Bronchial epithelial cell (primary cell): Measurements from ENCODE around the gene KIF25. TPM values are rescaled to one million over a fixed set of nuclear protein-coding genes. Genes with fewer than 3 reads are reported as not detected.
A peak's percentile ranks its signal among the peaks of the same experiment; 100 is the strongest.

Source experiments
- DNase-seq: peaks from one replicate; pipeline ENCODE4 v3.0.0-alpha.2; 2010; ENCODE audit warnings: low read depth
- FAIRE-seq: peaks from 2 replicates; lab custom pipeline; 2011; peaks lifted over from hg19 to GRCh38; lab: Jason Lieb, UNC
- H3K27me3 ChIP-seq: 2 replicates; pipeline ENCODE4 v1.5.1; 2011; ENCODE audit warnings: low read length; ENCODE audit not compliant: control insufficient read depth, insufficient read depth
- H3K36me3 ChIP-seq: 2 replicates; pipeline ENCODE4 v1.5.1; 2011; ENCODE audit warnings: low read length; ENCODE audit not compliant: control insufficient read depth, insufficient read depth
- H3K4me3 ChIP-seq: 2 replicates; pipeline ENCODE4 v1.5.1; 2011; ENCODE audit warnings: mild to moderate bottlenecking, low read depth, low read length, control low read depth
- CTCF ChIP-seq: IDR thresholded peaks from 2 replicates; pipeline ENCODE4 v1.5.1; 2011; ENCODE audit warnings: mild to moderate bottlenecking, moderate library complexity, low read length, control low read depth, inconsistent platforms; ENCODE audit not compliant: insufficient read depth, severe bottlenecking
- total RNA-seq: library from RNA; depleted of rRNA; stranded (reverse); fragments of >200 nt; gene quantifications from 2 replicates; pipeline ENCODE4 v1.2.1, GENCODE V29; 2014

Gene KIF25
- not detected in 2 replicates for total RNA-seq

- Histone ChIP-seq H3K27me3 (peaks cover 5% of the 10 kb centered on the region), H3K4me3 (no peak within 1 kb of the TSS), H3K36me3 (no peaks in the 10 kb centered on the region)
- no peak for TF ChIP-seq CTCF
- no peak for FAIRE-seq
- DNase-seq = no peak
These were observed at the start of gene KIF25 for GRCh38 chr6:167997642-167998041. Gene KIF25, plus strand, starts transcription at chr6:167997671. Its CDS starts 31,915 bp downstream, at chr6:168029586.

GRCh38 chr6:167947716-167948115, 49.8 kb upstream of the KIF25 start:
- H3K36me3 ChIP-seq = peaks cover 26% of the 10 kb centered on the region
- TF ChIP-seq CTCF = no peak
- no peaks in the 10 kb centered on the region for H3K27me3 ChIP-seq
- H3K4me3 ChIP-seq = no peak overlapping the region
- FAIRE-seq (no peak), DNase-seq (no peak)

- Histone ChIP-seq H3K4me3 (no peak overlapping the region), H3K27me3 (no peaks in the 10 kb centered on the region), H3K36me3 (peaks cover 26% of the 10 kb centered on the region)
- TF ChIP-seq CTCF = no peak
- FAIRE-seq (no peak), DNase-seq (no peak)
These were observed 48.8 kb upstream of the KIF25 start for GRCh38 chr6:167948716-167949115.

GRCh38 chr6:167949121-167949684, 48.3 kb upstream of the KIF25 start:
- Histone ChIP-seq H3K36me3 (peaks cover 23% of the 10 kb centered on the region), H3K27me3 (no peaks in the 10 kb centered on the region), H3K4me3 (no peak overlapping the region)
- FAIRE-seq = no peak
- DNase-seq = no peak
- no peak for TF ChIP-seq CTCF

GRCh38 chr6:167951781-167952511, 45.5 kb upstream of the KIF25 start:
- Histone ChIP-seq H3K4me3 (no peak overlapping the region), H3K27me3 (no peaks in the 10 kb centered on the region), H3K36me3 (peaks cover 16% of the 10 kb centered on the region)
- peak; percentile 64 for DNase-seq
- no peak for FAIRE-seq
- no peak for TF ChIP-seq CTCF
